SU-DHL-6 (cell line): Measurements from ENCODE around the gene C1S.

Experiments
- H2AFZ ChIP-seq: fragments of 200-600 bp; sonication (generic); 2 replicates; pipeline ENCODE4 v1.6.1; 2014; ENCODE audit warnings: low read depth, mild to moderate bottlenecking, moderate library complexity, mixed read lengths, antibody characterized with exemption, low read length; ENCODE audit not compliant: severe bottlenecking
- H3F3A ChIP-seq: fragments of 200-600 bp; shearing (Covaris generic); 2 replicates; pipeline ENCODE4 v1.6.0; 2016; ENCODE audit warnings: antibody characterized with exemption, mild to moderate bottlenecking; ENCODE audit not compliant: insufficient read depth
- H3K27ac ChIP-seq: fragments of 200-600 bp; sonication (generic); 2 replicates; pipeline ENCODE4 v1.5.1; 2016; ENCODE audit warnings: low read depth, mild to moderate bottlenecking, low read length, moderate library complexity, mixed read lengths
- H3K27me3 ChIP-seq: fragments of 200-600 bp; sonication (generic), shearing (Covaris generic); 2 replicates; pipeline ENCODE4 v1.6.0; 2014; ENCODE audit warnings: mild to moderate bottlenecking, low read length
- H3K36me3 ChIP-seq: fragments of 200-600 bp; sonication (generic); 2 replicates; pipeline ENCODE4 v1.6.1; 2014; ENCODE audit warnings: mild to moderate bottlenecking, low read length, mixed read lengths
- H3K4me2 ChIP-seq: fragments of 300-600, 200-600 bp; shearing (Covaris generic), sonication (generic); 2 replicates; pipeline ENCODE4 v1.6.0; 2014; ENCODE audit warnings: low read length, low read depth, mild to moderate bottlenecking; ENCODE audit not compliant: poor library complexity, severe bottlenecking
- H3K4me3 ChIP-seq: fragments of 200-600 bp; sonication (generic); 2 replicates; pipeline ENCODE4 v1.5.1; 2014; ENCODE audit warnings: antibody characterized with exemption, low read length, mild to moderate bottlenecking, mixed read lengths; ENCODE audit not compliant: insufficient read depth, poor library complexity, severe bottlenecking
- H3K79me2 ChIP-seq: fragments of 200-600 bp; sonication (generic); 2 replicates; pipeline ENCODE4 v1.6.1; 2014; ENCODE audit warnings: mild to moderate bottlenecking, low read length, moderate library complexity; ENCODE audit not compliant: insufficient read depth
- H3K9ac ChIP-seq: fragments of 200-600 bp; sonication (generic); 2 replicates; pipeline ENCODE4 v1.7.0; 2014; ENCODE audit warnings: mild to moderate bottlenecking, low read length
- H3K9me2 ChIP-seq: fragments of 200-600 bp; sonication (generic); replicated peaks from 2 replicates; pipeline ENCODE4 v1.6.1; 2014; ENCODE audit warnings: low read length; ENCODE audit not compliant: insufficient read depth
- H3K9me3 ChIP-seq: fragments of 200-600 bp; sonication (generic); 2 replicates; pipeline ENCODE4 v1.6.1; 2014; ENCODE audit warnings: low read length, mixed read lengths; ENCODE audit not compliant: insufficient read depth
- H4K20me1 ChIP-seq: fragments of 200-600 bp; sonication (generic); 2 replicates; pipeline ENCODE4 v1.6.1; 2014; ENCODE audit warnings: low read depth, mild to moderate bottlenecking, antibody characterized with exemption, low read length, moderate library complexity, mixed read lengths
- EZH2phosphoT487 ChIP-seq: fragments of 200-600 bp; sonication (generic), shearing (Covaris generic); conservative IDR thresholded peaks from 2 replicates; pipeline ENCODE4 v1.6.1; 2018; ENCODE audit warnings: mild to moderate bottlenecking, antibody characterized with exemption, low read length, moderate library complexity, mixed read lengths
- TF ChIP-seq, protein P1 (sequence below): fragments of 200-600 bp; sonication (generic); IDR thresholded peaks from one replicate; pipeline ENCODE4 v1.5.1; 2017; ENCODE audit warnings: antibody characterized with exemption, mild to moderate bottlenecking, low read length, moderate library complexity; ENCODE audit not compliant: insufficient read depth, poor library complexity, severe bottlenecking

Gene C1S

GRCh38 chr12:7112041-7112440 lies 51.5 kb downstream of the C1S start:
- H3K9me3 ChIP-seq: no peaks in the 10 kb centered on the region
- H3K4me2 ChIP-seq: no peak overlapping the region
- H3K27ac ChIP-seq: no peak overlapping the region
- no peaks in the 10 kb centered on the region for H3K36me3 ChIP-seq
- H2AFZ ChIP-seq: no peak overlapping the region
- no peak overlapping the region for H3K9ac ChIP-seq
- no peaks in the 10 kb centered on the region for H3K9me2 ChIP-seq
- H3K27me3 ChIP-seq: no peaks in the 10 kb centered on the region
- TF ChIP-seq, protein P1, sequence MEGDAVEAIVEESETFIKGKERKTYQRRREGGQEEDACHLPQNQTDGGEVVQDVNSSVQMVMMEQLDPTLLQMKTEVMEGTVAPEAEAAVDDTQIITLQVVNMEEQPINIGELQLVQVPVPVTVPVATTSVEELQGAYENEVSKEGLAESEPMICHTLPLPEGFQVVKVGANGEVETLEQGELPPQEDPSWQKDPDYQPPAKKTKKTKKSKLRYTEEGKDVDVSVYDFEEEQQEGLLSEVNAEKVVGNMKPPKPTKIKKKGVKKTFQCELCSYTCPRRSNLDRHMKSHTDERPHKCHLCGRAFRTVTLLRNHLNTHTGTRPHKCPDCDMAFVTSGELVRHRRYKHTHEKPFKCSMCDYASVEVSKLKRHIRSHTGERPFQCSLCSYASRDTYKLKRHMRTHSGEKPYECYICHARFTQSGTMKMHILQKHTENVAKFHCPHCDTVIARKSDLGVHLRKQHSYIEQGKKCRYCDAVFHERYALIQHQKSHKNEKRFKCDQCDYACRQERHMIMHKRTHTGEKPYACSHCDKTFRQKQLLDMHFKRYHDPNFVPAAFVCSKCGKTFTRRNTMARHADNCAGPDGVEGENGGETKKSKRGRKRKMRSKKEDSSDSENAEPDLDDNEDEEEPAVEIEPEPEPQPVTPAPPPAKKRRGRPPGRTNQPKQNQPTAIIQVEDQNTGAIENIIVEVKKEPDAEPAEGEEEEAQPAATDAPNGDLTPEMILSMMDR: no peak
- no peak for TF ChIP-seq EZH2phosphoT487
- H4K20me1 ChIP-seq: no peaks in the 10 kb centered on the region
- H3K4me3 ChIP-seq: no peak overlapping the region
- no peaks in the 10 kb centered on the region for H3K79me2 ChIP-seq
- no peaks in the 10 kb centered on the region; the same call in 1 of the 2 replicates for H3F3A ChIP-seq

- no peak overlapping the region for H3K4me3 ChIP-seq
- no peaks in the 10 kb centered on the region for H4K20me1 ChIP-seq
- no peaks in the 10 kb centered on the region for H3K9me3 ChIP-seq
- no peak for TF ChIP-seq EZH2phosphoT487
- TF ChIP-seq, protein P1: peak; percentile 85
- no peak overlapping the region for H3K9ac ChIP-seq
- no peaks in the 10 kb centered on the region for H3K9me2 ChIP-seq
- H3F3A ChIP-seq: no peaks in the 10 kb centered on the region
- no peak overlapping the region for H3K27ac ChIP-seq
- H3K36me3 ChIP-seq: no peaks in the 10 kb centered on the region
- H2AFZ ChIP-seq: no peak overlapping the region
- H3K4me2 ChIP-seq: no peak overlapping the region
- H3K27me3 ChIP-seq: no peaks in the 10 kb centered on the region
- no peaks in the 10 kb centered on the region for H3K79me2 ChIP-seq
These were observed 52.9 kb downstream of the C1S start for GRCh38 chr12:7113389-7113871.

DNA sequence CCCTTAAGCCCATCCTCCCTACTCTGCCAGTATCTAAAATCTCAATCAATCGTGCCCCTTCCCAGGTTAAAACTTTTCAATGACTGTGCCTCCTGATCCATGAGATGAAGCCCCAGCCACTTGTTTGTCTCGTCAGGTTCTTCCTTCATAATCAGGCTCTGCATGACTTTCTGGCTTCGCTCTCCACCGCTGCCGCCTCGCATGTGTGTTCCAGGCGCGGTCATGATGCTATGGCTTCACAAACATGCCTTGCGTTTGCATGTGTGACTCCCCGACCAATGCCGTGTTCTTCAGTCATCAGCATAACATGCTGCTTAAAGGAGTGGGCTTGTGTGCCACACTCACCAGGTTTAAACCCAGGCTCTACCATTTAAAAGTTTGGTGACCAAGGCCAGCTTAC lies 53.5 kb downstream of the C1S start:
- Histone ChIP-seq H3K4me3 (no peak overlapping the region), H3K36me3 (no peaks in the 10 kb centered on the region), H3K4me2 (no peak overlapping the region), H3K79me2 (no peaks in the 10 kb centered on the region), H3K27me3 (no peaks in the 10 kb centered on the region), H3K27ac (no peak overlapping the region), H3K9me2 (no peaks in the 10 kb centered on the region), H4K20me1 (no peaks in the 10 kb centered on the region), H3K9ac (no peak overlapping the region), H3K9me3 (no peaks in the 10 kb centered on the region), H3F3A (no peaks in the 10 kb centered on the region), H2AFZ (no peak overlapping the region)
- TF ChIP-seq, protein P1: no peak
- TF ChIP-seq EZH2phosphoT487: no peak
